MM.1S (cell line): Measurements from ENCODE around the gene SERPINA9.

Experiments used
- EZH2 ChIP-seq: fragments of 300-600 bp; sonication (generic); optimal IDR thresholded peaks from 2 replicates; pipeline ENCODE3; 2017; ENCODE audit warnings: low read depth, mild to moderate bottlenecking, antibody characterized with exemption, low read length, mixed read lengths
- EZH2phosphoT487 ChIP-seq: fragments of 300-600 bp; sonication (generic); IDR thresholded peaks from 2 replicates; pipeline ENCODE4 v1.6.1; 2018; ENCODE audit warnings: antibody characterized with exemption, low read length
- TF ChIP-seq, protein P1 (sequence below): fragments of 300-600 bp; sonication (generic); IDR thresholded peaks from 2 replicates; pipeline ENCODE4 v1.5.1; 2016; ENCODE audit warnings: antibody characterized with exemption, low read length, mixed read lengths

DNA sequence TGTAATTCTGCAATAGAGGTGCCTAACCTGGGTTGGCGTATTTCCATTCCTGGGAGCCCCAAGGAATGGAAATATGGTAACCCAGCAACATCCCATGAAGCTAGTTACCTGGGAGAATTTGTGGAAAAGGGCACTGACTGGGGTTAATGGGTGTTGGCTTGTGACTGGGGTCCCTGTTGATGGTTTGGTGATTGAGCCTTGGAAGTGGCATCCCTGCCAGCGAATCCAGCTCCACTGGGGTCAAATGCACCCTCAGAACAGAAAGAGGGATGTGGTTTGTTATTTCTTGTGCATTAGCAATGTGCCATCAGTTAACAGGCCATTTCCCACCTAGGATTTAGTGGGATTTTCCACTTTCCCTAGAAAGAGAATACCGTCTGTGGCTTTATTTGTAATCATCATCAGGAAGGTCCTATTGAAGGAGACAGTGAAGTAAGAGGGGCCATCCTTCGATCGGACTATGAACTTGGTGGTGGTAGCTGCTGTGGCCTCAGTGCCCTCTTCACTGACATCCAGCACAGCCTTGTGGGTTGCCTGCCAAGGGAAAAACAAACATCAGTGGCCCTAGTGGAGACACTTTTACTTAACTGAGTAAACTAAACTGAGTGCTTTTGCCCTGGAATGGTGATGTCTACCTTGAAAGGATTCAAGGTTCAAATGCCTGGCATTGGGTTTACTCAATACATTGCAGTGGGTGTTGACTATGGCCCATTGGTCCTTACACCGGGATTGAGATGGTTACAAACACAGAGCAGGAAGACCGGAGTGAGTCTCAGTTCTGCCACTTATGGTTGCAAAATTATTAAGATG lies 13.0 kb downstream of the SERPINA9 start:
- TF ChIP-seq, protein P1, sequence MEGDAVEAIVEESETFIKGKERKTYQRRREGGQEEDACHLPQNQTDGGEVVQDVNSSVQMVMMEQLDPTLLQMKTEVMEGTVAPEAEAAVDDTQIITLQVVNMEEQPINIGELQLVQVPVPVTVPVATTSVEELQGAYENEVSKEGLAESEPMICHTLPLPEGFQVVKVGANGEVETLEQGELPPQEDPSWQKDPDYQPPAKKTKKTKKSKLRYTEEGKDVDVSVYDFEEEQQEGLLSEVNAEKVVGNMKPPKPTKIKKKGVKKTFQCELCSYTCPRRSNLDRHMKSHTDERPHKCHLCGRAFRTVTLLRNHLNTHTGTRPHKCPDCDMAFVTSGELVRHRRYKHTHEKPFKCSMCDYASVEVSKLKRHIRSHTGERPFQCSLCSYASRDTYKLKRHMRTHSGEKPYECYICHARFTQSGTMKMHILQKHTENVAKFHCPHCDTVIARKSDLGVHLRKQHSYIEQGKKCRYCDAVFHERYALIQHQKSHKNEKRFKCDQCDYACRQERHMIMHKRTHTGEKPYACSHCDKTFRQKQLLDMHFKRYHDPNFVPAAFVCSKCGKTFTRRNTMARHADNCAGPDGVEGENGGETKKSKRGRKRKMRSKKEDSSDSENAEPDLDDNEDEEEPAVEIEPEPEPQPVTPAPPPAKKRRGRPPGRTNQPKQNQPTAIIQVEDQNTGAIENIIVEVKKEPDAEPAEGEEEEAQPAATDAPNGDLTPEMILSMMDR: no peak
- TF ChIP-seq EZH2: no peak
- no peak for TF ChIP-seq EZH2phosphoT487
